Measurements from ENCODE around the gene P2RX4.

DNA sequence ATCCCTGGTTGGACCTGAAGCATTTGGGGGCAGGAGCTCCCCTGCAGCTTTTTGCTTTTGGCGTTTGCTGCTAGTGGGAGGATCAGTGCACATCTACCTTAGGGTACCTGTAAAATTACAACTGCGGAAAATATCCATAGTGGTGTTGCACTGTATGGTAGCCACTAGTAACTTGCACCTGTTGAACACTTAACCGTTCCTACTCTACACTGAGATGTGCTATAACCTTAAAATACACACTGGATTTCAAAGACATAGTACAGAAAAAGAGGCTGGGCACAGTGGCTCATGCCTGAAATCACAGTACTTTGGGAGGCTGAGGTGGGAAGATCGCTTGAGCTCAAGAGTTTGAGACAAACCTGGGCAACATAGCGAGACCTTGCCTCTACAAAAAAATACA lies 2.9 kb downstream of the P2RX4 start:
- TF ChIP-seq, protein P1, sequence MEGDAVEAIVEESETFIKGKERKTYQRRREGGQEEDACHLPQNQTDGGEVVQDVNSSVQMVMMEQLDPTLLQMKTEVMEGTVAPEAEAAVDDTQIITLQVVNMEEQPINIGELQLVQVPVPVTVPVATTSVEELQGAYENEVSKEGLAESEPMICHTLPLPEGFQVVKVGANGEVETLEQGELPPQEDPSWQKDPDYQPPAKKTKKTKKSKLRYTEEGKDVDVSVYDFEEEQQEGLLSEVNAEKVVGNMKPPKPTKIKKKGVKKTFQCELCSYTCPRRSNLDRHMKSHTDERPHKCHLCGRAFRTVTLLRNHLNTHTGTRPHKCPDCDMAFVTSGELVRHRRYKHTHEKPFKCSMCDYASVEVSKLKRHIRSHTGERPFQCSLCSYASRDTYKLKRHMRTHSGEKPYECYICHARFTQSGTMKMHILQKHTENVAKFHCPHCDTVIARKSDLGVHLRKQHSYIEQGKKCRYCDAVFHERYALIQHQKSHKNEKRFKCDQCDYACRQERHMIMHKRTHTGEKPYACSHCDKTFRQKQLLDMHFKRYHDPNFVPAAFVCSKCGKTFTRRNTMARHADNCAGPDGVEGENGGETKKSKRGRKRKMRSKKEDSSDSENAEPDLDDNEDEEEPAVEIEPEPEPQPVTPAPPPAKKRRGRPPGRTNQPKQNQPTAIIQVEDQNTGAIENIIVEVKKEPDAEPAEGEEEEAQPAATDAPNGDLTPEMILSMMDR (IDR thresholded peaks at IDR 0.05) = no peak
- no peak for TF ChIP-seq POLR2A (IDR thresholded peaks at IDR 0.05)

All from upper lobe of left lung (tissue), 4 donors.